Right lobe of liver (tissue), 6 donors: ENCODE measurements around the gene PRM3. TPM values are rescaled to one million over a fixed set of nuclear protein-coding genes. Genes with fewer than 3 reads are reported as not detected.

Source experiments
- ATAC-seq, 4 donors: fragments of 200-7000 bp; cut with Tn5 transposase; one replicate each; pipeline ENCODE4 v1.9.1; 2020; ENCODE audit warnings: mild to moderate bottlenecking in 4 of 4, moderate library complexity in 4 of 4
- DNase-seq, 3 donors: peaks; one replicate each; pipeline ENCODE4 v3.0.0-alpha.2; 2020
- H3K27ac ChIP-seq, 3 donors: fragments of 200-600 bp; one replicate each; pipeline ENCODE4 v1.8.0; 2022
- H3K27me3 ChIP-seq, 2 donors: fragments of 200-600 bp; one replicate each; pipeline ENCODE4 v1.8.0; 2022
- H3K36me3 ChIP-seq, 4 donors: fragments of 200-600 bp; sonication (generic) in 1 of 4; one replicate each; pipeline versions ENCODE4 v1.5.1 to v1.8.0; 2017 to 2022; ENCODE audit warnings: control low read depth in 1 of 4
- H3K4me1 ChIP-seq, 4 donors: fragments of 200-600 bp; sonication (generic) in 1 of 4; one replicate each; pipeline versions ENCODE4 v1.5.1 to v1.8.0; 2017 to 2022; ENCODE audit warnings: control low read depth in 1 of 4
- H3K4me3 ChIP-seq, 3 donors: fragments of 200-600 bp; one replicate each; pipeline ENCODE4 v1.8.0; 2022
- H3K9me3 ChIP-seq, 4 donors: fragments of 200-600 bp; sonication (generic) in 1 of 4; one replicate each; pipeline versions ENCODE4 v1.5.1 to v1.8.0; 2017 to 2022; ENCODE audit warnings: control low read depth in 1 of 4
- POLR2A ChIP-seq: fragments of 450-650 bp; IDR thresholded peaks from one replicate; pipeline ENCODE4 v1.6.1; 2017; ENCODE audit warnings: antibody characterized with exemption, mild to moderate bottlenecking
- WGBS: methylation state at CpG from one replicate; pipeline ENCODE4 v1.1.6; 2018; ENCODE audit warnings: low coverage, low lambda C conversion rate; ENCODE audit not compliant: insufficient coverage; ENCODE audit errors: missing lambda C conversion rate; 5-methylcytosine and 5-hydroxymethylcytosine counted together
- intact Hi-C, 2 donors: fragments of 100-400 bp; cut with DNase I; formaldehyde crosslinking; loops; one replicate each; pipeline versions ENCODE4 v1.11.2 to v1.14.1; 2022
- total RNA-seq, 6 experiments: library from RNA; depleted of rRNA in 2 of 6; stranded (reverse); fragments of >200 nt in 2 of 6; fragmentation: NEBNext Ultra II Directional in 3 of 6; extraction: Animal tissue kit (Norgen Biotek cat#: 25700) in 3 of 6; gene quantifications; one replicate each; pipeline versions ENCODE4 v1.1.0 to v1.2.4, GENCODE V29; 2016 to 2023
- TF ChIP-seq, protein P1 (sequence below), 4 donors: fragments of 200-600 bp in 3 of 4; fragments of 450-650 bp in 1 of 4; IDR thresholded peaks; one replicate each; pipeline versions ENCODE4 v1.5.1 to v1.8.0; 2016 to 2022; ENCODE audit warnings: antibody characterized with exemption in 4 of 4, mild to moderate bottlenecking in 2 of 4
- donor health status: DM: no; HTN: yes; CAD: no.
- donor health status: DM: no; HTN: no; CAD: no.
- donor health status: DM: no; HTN: no; CAD: no.
- donor health status: DM: no; HTN: yes; CAD: no.
- donor health status: DM: no; HTN: yes; CAD: no.

The PRM3 gene
- total RNA-seq, 6 experiments from 2014 or later, result not detected

DNA sequence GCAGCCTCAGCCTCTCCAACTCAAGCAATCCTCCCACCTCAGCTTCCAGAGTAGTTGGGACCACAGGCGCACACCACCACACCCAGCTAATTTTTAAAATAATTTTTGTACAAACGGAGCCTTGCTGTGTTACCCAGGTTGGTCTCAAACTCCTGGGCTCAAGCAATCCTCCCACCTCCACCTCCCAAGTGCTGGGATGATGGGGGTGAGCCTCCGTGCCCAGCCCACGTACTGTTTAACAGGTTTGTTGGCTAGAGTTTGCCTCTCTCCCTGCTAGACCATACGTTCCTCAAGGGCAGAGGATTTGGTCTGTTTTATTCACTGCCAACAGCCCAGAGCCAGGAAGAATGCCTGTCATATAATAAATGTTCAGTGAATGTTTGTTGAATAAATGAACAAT lies 44.0 kb downstream of the PRM3 start:
- Histone ChIP-seq H3K27ac (no peak overlapping the region), H3K27me3 (no peaks in the 10 kb centered on the region), H3K9me3 (no peaks in the 10 kb centered on the region), H3K36me3 (no peaks in the 10 kb centered on the region), H3K4me3 (no peak overlapping the region), H3K4me1 (peaks cover 0 to 10% (median 2%) of the 10 kb centered on the region in 4 donors)
- DNase-seq (no peak), ATAC-seq (no peak)
- 80% methylated on average over 2 of the region's 5 CpGs for WGBS
- TF ChIP-seq, protein P1, sequence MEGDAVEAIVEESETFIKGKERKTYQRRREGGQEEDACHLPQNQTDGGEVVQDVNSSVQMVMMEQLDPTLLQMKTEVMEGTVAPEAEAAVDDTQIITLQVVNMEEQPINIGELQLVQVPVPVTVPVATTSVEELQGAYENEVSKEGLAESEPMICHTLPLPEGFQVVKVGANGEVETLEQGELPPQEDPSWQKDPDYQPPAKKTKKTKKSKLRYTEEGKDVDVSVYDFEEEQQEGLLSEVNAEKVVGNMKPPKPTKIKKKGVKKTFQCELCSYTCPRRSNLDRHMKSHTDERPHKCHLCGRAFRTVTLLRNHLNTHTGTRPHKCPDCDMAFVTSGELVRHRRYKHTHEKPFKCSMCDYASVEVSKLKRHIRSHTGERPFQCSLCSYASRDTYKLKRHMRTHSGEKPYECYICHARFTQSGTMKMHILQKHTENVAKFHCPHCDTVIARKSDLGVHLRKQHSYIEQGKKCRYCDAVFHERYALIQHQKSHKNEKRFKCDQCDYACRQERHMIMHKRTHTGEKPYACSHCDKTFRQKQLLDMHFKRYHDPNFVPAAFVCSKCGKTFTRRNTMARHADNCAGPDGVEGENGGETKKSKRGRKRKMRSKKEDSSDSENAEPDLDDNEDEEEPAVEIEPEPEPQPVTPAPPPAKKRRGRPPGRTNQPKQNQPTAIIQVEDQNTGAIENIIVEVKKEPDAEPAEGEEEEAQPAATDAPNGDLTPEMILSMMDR (IDR thresholded peaks at IDR 0.05), result no peak
- no peak for TF ChIP-seq POLR2A
- intact Hi-C loops, result no loop called here

DNA sequence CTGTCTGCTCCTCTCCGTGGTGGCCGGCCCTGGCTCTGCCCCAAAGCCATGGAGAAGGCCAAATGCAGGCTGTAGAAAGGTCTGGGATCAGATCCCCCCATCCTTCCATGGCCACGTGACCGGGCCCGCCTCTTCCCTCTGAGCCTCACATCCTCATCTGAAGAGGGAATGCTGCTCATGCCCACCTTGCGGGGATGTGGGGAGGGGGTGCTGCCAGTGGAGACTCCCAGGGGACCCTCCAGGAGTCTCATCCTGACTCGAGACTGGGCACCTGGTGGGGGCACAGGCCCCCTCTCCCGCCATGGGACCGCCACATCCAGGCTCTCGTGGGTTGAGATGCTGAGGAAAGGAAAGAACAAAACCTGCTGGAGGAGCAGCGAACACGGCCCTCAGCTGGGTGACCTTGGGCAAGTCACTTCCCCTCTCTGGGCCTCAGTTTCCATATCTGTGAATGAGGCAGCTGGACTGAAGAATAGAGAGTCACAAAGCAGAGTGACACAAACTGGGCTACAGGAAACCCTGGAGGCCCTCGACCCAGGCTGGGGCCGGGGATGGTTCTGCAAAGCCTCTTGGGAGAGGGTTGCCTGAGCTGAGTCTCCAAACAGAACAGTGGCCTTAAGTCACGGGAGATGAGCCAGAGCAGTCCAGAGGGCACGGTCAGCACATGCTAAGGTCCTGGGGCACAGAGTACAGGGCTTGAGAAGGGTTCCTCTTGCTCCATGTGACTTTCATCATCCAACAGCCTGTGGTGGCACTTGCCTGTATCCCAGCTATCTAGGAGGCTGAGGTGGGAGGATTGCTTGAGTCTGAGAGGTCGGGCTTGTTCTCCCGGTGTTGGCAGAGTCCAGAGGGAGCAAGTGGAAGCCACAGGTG lies 47.5 kb downstream of the PRM3 start:
- Histone ChIP-seq H3K36me3 (no peaks in the 10 kb centered on the region), H3K4me1 (peaks cover 0 to 10% (median 0%) of the 10 kb centered on the region in 4 donors), H3K27me3 (no peaks in the 10 kb centered on the region), H3K4me3 (no peak overlapping the region), H3K27ac (no peak overlapping the region), H3K9me3 (no peaks in the 10 kb centered on the region)
- WGBS, result 49% methylated on average over 5 of the region's 18 CpGs
- TF ChIP-seq, protein P1 (IDR thresholded peaks at IDR 0.05), result no peak
- TF ChIP-seq POLR2A, result no peak
- intact Hi-C loops, result no loop called here
- DNase-seq (no peak), ATAC-seq (no peak)

DNA sequence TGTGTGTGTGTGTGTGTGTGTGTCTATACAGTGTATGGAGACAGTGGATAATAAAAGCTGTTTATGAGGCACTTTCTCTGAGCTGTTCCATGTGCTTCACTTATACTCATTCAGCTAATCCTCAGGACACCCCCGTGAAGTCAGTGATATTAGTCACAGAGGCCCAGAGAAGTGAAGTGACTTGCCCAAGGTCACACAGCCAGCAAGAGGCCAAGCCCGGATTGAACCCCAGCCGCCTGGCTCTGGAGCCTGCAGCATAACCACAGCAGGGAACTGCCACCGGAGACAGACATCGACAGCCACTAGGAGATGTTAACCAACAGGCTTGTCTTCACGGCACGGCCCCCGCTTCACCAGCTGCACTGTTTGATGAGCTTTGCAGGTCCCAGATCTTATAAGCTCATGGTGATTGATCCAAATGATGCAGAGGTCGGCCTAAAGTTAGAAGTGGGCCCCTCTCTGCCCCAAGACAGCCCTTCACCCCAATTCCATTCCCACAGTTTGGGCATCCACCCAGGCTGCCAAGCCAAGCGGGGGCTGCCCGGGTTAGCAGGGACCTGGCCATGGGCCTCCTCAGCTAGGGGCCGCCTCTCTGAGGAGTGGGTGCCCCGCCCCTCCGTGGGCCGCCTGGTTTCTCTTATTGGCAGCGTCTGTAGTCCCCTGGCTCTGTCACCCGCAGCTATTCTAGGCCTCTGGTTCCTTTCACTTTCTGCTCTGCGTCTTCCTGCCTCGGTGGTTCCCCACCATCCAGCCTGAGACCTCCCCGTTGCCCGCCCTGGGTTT lies 48.3 kb downstream of the PRM3 start:
- intact Hi-C loops, result no loop called here
- Histone ChIP-seq H3K36me3 (no peaks in the 10 kb centered on the region), H3K4me1 (peaks cover 0 to 9% (median 0%) of the 10 kb centered on the region in 4 donors), H3K4me3 (no peak overlapping the region), H3K9me3 (no peaks in the 10 kb centered on the region), H3K27me3 (no peaks in the 10 kb centered on the region), H3K27ac (peak overlapping the region in 2 of 3 donors; percentile 43 to 47)
- DNase-seq (peak in 1 of 3 donors; percentile 29), ATAC-seq (peak; percentile 24 to 48 (median 44))
- WGBS, result 67% methylated on average over 10 of the region's 21 CpGs
- no peak for TF ChIP-seq POLR2A
- TF ChIP-seq, protein P1 (IDR thresholded peaks at IDR 0.05), result no peak

DNA sequence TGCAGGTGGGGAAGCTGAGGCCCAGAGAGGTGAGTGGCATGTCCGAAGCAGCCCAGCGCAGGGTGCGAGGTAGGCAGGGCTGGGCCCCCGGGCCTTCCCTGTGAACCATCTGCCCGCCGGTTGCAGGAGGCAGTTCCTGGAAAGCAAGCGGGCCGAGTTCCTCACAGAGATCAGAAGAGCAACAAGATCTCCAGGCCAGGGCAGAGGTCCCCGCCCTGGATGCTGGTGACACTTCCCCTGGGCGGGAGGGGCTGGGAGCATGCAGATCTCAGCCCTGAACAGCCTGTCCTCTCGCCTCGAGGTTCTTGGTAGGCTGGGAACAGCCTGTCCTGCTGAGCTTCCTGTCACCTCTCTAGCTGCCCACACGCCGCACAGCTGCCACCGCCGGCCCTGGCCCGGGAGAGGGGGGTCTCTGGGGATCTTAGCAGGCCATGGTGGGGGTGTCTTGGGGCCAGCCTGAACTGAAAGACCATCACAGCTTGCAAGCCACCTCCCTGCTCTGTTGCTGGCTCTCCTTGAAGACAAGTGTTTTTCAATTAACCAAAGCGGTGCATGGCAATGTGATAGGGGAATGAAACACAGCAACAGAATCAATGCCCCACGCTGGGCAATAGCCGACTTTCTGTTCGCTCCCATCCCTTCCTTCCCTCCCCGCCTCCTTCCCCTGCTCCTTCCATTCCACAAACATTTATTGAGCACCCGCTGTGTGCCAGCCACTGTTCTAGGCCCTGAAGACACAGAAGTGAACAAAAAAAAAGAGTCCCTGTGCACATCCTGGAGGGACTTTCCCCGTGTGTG lies 49.1 kb downstream of the PRM3 start:
- Histone ChIP-seq H3K9me3 (no peaks in the 10 kb centered on the region), H3K36me3 (no peaks in the 10 kb centered on the region), H3K27ac (peak overlapping the region in 2 of 3 donors; percentile 43 to 47), H3K27me3 (no peaks in the 10 kb centered on the region), H3K4me3 (no peak overlapping the region), H3K4me1 (peaks cover 0 to 5% (median 0%) of the 10 kb centered on the region in 4 donors)
- WGBS, result 34% methylated on average over 7 of the region's 24 CpGs
- ATAC-seq, result peak; percentile 85 to 93 (median 90)
- DNase-seq, result peak; percentile 69 to 75 (median 72)
- TF ChIP-seq, protein P1 (IDR thresholded peaks at IDR 0.05), result no peak
- no peak for TF ChIP-seq POLR2A
- intact Hi-C loops, result no loop called here
